GM19397 (cell line): Measurements from ENCODE around the gene VPS72.
A peak's percentile ranks its signal among the peaks of the same experiment; 100 is the strongest.

Source experiments
- ATAC-seq: cut with Tn5 transposase; IDR thresholded peaks from one replicate; pipeline ENCODE4 v1.9.1; 2021; ENCODE audit warnings: mild to moderate bottlenecking, moderate library complexity; ENCODE audit not compliant: unreplicated experiment

VPS72 gene

GRCh38 chr1:151187205-151187604 lies 2.8 kb downstream of the VPS72 start:
- ATAC-seq, result no peak

GRCh38 chr1:151184211-151184610 lies 5.8 kb downstream of the VPS72 start:
- ATAC-seq, result no peak

GRCh38 chr1:151176514-151177045 lies 13.4 kb downstream of the VPS72 start:
- ATAC-seq, result no peak

DNA sequence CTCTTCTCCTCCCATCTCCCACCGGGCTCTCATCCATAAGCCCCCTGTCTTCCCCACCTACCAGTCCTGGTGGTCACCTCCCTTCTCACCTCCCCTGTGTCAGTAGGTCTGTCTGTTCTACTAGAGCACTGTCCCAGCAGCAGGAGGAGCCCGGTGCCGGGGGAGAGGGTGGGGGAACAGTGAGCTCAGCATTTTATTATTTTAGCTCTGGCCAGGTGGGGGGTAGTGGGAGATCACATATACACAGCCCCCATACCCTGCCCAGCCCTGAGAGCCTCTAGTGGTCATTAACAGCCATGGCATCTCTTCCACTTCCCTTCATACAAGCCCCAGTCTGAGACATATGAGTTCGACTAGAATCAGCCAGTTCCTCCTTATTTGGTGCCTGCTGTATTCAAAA lies 14.1 kb downstream of the VPS72 start, which contains the start of gene TMOD4:
Gene TMOD4, minus strand, starts transcription at position 119 of the 400 bp plus-strand sequence. CDS start 1,106 bp downstream, outside the sequence.
- ATAC-seq, result no peak

GRCh38 chr1:151175041-151175741 lies 14.8 kb downstream of the VPS72 start:
- ATAC-seq, result no peak

DNA sequence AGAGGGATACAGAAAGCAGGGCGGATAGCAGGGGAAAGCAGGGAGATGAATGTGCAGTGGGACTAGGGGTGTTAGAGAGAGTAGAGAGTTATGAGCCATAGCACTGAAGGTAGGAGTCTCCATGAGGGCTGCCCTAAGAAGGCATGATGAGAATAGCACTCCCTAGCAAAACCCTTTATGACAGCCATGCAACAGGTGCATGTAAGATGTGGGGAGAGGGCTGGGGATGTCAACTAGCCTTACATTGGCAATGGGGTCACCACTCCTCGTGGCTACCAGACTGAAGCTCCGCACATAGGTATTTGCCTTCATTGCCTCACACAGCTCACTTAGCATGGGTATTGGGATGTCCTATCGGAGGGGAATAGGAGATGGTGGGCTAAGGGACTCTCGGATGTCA lies 18.8 kb downstream of the VPS72 start:
- ATAC-seq, result no peak

- ATAC-seq, result no peak
Measured at GRCh38 chr1:151167116-151167515, 22.9 kb downstream of the VPS72 start.

DNA sequence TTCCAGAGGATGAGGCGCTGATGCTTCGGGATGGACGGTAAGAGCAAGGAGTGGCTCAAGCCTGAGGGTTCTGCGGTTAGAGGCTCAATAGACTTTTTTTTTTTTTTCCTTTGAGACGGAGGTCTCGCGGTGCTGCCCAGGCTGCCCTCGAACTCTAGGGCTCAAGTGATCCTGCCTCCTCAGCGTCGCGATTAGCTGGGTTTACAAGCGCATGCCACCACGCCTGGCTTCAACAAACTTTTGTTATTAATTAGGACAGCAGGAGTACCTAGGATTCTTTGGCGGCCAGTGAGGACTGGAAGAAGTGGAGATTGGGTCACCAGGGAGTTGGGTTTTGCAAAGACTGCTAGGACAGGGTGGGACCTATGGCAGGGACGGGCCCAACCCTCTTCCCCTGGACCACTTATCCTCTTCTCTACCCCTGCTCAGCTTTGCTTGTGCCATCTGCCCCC lies 23.5 kb downstream of the VPS72 start:
- no peak for ATAC-seq

DNA sequence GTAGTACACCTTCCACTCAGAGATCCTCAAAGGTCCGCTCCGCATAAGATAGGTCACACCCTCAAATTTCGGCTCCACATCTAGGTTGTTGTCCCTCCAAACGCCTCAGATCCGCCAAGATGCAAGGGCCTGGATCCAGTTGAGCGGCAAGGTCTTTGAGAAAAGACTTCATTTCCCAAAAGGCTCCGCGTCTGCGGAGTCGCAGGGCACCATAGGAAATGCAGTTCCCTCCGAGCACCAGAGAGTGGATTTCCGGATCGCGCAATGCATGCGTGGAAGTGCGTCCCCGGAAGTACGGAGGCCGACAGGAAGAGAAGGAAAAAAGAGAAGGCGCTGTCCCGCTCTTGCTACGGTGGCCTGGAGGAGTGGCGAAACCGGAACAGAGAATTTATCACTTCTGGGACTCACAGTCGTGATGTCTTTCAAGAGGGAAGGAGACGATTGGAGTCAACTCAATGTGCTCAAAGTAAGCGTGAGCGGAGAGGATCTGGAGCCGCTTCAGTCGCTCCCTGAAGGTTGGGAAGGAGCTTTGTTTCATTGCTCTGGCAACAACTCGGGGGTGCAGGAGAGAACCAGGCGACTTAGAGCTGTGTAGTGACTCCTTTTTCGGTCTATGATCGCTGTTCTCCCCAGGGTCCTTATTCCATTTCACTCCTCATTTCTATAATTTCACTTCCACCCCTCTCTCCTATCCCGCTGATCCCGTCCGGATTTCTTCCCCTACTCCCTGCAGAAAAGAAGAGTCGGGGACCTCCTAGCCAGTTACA lies 24.1 kb downstream of the VPS72 start, which contains the start of the genes LYSMD1 and SCNM1:
Gene LYSMD1, minus strand, starts transcription at position 165 of the 767 bp plus-strand sequence. CDS start 644 bp downstream, outside the sequence.
Gene SCNM1, plus strand, starts transcription at position 407 of the 767 bp plus-strand sequence. Its CDS starts 9 bp downstream, at position 416.
- peak; percentile 87 for ATAC-seq

GRCh38 chr1:151165281-151165737 lies 24.7 kb downstream of the VPS72 start:
- peak; percentile 5 for ATAC-seq

DNA sequence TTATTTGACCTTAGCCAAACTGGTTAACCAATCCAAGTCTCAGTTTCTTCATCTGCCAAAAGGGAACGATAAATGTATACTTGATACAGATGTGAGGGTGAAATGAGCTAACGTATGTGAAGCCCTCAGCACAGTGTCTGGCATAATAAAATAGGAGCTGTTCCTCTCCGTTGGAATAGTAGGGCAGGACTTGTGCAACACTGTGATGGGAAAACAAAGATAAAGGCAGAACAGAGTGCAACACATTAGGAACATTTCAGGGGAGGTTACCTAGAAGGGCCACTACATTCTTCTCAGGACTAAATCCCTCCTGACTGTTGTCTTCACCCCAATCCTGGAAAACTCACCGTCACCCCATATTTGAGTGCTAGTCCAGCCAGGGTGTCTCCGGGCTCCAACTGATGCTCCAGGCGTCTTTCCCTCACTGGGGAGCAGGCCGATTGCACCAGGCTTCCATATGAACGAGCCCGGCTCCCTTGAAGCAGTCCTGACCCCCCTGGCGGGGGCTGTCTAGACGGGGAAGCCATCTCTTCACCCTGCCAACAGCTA lies 25.2 kb downstream of the VPS72 start:
- ATAC-seq, result no peak

GRCh38 chr1:151159373-151159772 lies 30.6 kb downstream of the VPS72 start:
- ATAC-seq, result no peak

GRCh38 chr1:151158751-151159251 lies 31.2 kb downstream of the VPS72 start:
- ATAC-seq, result no peak

DNA sequence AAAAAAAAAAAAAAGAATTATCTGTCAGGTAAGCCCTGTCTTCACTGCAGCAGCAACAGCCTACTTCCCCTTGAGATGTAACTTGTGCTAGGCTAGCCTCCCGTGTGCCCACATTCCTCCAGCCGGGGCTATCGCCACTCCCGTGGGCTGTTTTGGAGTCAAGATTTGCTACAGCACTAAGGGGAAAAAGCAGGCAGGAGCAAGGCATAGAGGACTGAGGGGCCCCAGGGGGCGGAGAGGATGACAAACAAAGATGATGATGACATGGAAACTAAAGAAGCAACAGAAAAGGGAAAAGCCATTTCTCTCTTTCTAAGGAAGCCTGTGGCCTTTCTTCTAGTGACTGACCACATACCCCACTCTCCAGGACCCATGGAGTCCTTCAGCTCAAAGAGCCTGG lies 31.7 kb downstream of the VPS72 start:
- no peak for ATAC-seq

- ATAC-seq, result no peak
Measured at GRCh38 chr1:151157067-151157531, 32.9 kb downstream of the VPS72 start.

GRCh38 chr1:151156515-151156819 lies 33.5 kb downstream of the VPS72 start, which contains the start of gene TNFAIP8L2:
TNFAIP8L2 (plus strand) TSS chr1:151156649; CDS start chr1:151158698, 2,049 bp downstream.
- peak; percentile 58 for ATAC-seq

DNA sequence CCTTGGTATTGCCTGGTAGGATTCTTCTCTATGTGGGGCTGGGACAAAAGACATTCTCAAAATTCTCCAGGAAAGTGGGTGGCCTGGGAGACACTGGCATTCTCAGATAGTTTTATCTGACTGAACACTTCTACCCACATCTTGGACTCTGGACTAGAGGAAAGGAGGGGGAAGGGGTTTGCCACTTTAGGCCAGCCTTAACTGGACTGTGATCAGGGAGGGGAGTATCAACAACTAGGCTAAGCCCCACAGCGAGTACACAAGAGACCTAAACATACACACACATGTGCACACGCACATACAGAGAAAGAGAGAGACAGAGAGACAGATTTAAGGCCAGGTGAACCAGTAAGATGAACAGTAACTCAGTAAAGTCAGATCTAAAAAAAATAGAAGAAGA lies 42.3 kb downstream of the VPS72 start:
- no peak for ATAC-seq

DNA sequence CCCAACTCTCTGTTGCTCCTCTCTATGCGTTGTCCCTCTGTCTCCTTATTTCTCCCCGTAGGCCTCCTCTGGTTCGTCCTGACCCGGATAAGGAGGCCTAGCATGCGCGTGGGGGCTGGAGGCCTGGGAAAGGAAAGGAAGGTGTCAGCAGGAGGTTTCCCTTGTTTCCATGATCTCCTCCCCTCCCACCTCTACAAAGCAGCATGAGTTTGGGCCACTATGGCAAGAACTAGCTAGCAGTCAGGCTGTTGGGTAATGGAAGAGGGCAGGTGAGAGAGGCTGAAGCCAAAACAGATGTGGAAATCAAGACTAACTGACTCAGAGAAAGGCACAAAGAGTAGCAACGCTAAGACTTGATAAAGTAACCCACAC lies 42.9 kb downstream of the VPS72 start:
- ATAC-seq, result no peak

- ATAC-seq, result peak; percentile 97
Measured at GRCh38 chr1:151146412-151147131, 43.4 kb downstream of the VPS72 start, which contains the start of gene SEMA6C. SEMA6C (minus strand) TSS chr1:151146631; CDS start chr1:151142621, 4,010 bp downstream.

- peak; percentile 8 for ATAC-seq
Measured at GRCh38 chr1:151146072-151146411, 44.0 kb downstream of the VPS72 start.
